Measurements from ENCODE around the gene LRRC43. TPM values are rescaled to one million over a fixed set of nuclear protein-coding genes. Genes with fewer than 3 reads are reported as not detected.

The LRRC43 gene
- total RNA-seq, 1 donor from 2014 or later = not detected

- no peak for DNase-seq (ENCODE audit: low spot score in 2 of 2)
- TF ChIP-seq CTCF (IDR thresholded peaks at IDR 0.05) = no peak
- H3K9me3 ChIP-seq = no peaks in the 10 kb centered on the region
- H3K27me3 ChIP-seq = no peaks in the 10 kb centered on the region
- intact Hi-C loops (cut with DNase I) = no loop called here
- no peaks in the 10 kb centered on the region for H3K4me1 ChIP-seq
- H3K27ac ChIP-seq = no peak overlapping the region
- no peaks in the 10 kb centered on the region for H3K36me3 ChIP-seq
- no peak overlapping the region for H3K4me3 ChIP-seq
These were observed 23.0 kb upstream of the LRRC43 start for GRCh38 chr12:122159882-122160281.

DNA sequence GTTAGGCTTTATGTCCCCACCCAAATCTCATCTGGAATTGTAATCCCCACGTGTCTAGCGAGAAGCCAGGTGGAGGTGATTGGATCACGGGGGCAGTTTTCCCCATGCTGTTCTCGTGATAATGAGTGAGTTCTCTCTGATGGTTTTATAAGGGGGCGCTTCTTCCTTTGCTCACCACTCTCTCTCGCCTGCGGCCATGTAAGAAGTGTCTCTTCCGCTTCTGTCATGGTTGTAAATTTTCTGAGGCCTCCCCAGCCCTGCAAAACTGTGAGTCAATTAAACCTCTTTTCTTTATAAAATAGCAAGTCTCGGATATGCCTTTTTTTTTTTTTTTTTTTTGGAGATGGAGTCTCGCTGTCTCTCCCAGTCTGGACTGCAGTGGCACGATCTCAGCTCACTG, 22.2 kb upstream of the LRRC43 start:
- intact Hi-C loops (cut with DNase I) = no loop called here
- TF ChIP-seq CTCF (IDR thresholded peaks at IDR 0.05) = no peak
- DNase-seq (ENCODE audit: low spot score in 2 of 2) = no peak
- Histone ChIP-seq H3K27me3 (no peaks in the 10 kb centered on the region), H3K4me1 (no peaks in the 10 kb centered on the region), H3K4me3 (no peak overlapping the region), H3K9me3 (no peaks in the 10 kb centered on the region), H3K36me3 (no peaks in the 10 kb centered on the region), H3K27ac (no peak overlapping the region)

- intact Hi-C loops (cut with DNase I) = no loop called here
- no peak overlapping the region for H3K27ac ChIP-seq
- H3K36me3 ChIP-seq = no peaks in the 10 kb centered on the region
- no peaks in the 10 kb centered on the region for H3K9me3 ChIP-seq
- no peaks in the 10 kb centered on the region for H3K4me1 ChIP-seq
- H3K4me3 ChIP-seq = no peak overlapping the region
- no peak for TF ChIP-seq CTCF (IDR thresholded peaks at IDR 0.05)
- H3K27me3 ChIP-seq = no peaks in the 10 kb centered on the region
- no peak for DNase-seq (ENCODE audit: low spot score in 2 of 2)
These were observed 21.2 kb upstream of the LRRC43 start for GRCh38 chr12:122161682-122162081.

DNA sequence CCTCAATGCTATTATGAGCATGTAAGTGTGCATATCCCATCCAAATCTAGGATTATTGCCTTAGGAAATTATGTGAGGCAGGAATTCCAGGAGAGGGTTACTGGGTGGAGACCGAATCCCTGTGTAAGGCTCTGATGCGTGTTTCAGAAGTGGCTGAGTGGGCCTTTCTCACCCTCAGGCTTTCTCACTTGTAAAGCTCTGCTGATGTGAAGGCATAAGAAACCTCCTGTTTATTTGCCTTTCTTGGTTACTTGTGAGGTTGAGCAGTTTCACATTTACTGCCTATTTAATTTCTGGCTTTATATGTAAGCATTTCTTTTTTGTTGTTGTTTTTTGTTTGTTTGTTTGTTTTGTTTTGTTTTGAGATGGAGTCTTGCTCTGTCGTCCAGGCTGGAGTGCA, 19.9 kb upstream of the LRRC43 start:
- H3K4me1 ChIP-seq = no peaks in the 10 kb centered on the region
- DNase-seq (ENCODE audit: low spot score in 2 of 2) = no peak
- no peaks in the 10 kb centered on the region for H3K36me3 ChIP-seq
- H3K9me3 ChIP-seq = no peaks in the 10 kb centered on the region
- intact Hi-C loops (cut with DNase I) = no loop called here
- H3K4me3 ChIP-seq = no peak overlapping the region
- TF ChIP-seq CTCF (IDR thresholded peaks at IDR 0.05) = no peak
- no peaks in the 10 kb centered on the region for H3K27me3 ChIP-seq
- no peak overlapping the region for H3K27ac ChIP-seq

DNA sequence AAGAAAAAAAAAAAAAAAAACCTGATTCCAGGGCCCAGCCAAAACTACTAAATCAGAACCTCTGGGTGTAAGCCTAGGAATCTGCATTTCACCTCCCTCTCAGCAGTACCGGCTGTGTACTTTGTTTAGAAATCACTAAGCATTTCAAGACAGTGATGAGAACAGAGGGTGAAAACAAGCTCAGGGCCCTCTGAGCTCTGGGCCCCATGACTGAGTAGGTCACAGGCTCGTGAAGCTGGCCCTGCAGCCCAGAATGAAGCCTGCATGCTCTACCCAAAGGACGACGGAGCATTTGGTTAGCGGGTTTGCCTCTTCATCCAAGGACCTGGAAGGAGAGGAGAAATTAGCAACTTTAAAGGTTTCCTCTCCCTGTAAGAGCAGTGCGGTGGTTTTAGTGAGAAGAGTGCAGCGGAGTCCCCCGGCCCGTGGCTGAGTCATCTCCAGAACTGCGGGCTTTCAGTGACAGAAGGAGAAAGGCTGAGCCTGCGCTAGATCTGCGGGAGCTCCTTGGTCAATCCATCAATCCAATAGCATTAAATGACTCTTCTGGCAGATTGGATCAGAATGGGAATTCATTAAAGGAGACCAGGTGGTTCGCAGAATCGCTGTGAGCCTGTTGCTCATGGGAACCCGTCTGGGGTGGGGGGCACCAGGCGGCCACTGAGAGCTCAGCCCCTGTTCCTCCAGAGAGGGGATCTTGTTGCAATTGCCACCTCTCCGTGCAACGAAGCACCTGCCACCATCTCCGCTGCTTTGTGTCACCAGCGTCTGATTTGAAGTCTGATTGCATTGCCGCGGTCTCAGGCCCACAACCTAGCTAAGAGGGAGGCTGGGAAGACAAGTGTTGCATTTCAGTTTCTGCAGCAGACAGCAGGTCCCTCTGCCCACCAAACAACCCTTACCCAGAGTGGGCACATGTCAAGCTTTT, 16.2 kb upstream of the LRRC43 start:
- Histone ChIP-seq H3K27ac (no peak overlapping the region), H3K4me3 (no peak overlapping the region), H3K36me3 (no peaks in the 10 kb centered on the region), H3K9me3 (no peaks in the 10 kb centered on the region), H3K27me3 (no peaks in the 10 kb centered on the region), H3K4me1 (no peaks in the 10 kb centered on the region)
- no peak for DNase-seq (ENCODE audit: low spot score in 2 of 2)
- intact Hi-C loops (cut with DNase I) = no loop called here
- TF ChIP-seq CTCF (IDR thresholded peaks at IDR 0.05) = no peak

All from ascending aorta (tissue), 2 donors.